Muscle layer of colon (tissue), 2 donors: ENCODE data around the gene CERS4.

Experiments used
- H3K27ac ChIP-seq: one replicate; pipeline ENCODE4 v1.7.0; 2013; ENCODE audit warnings: low read depth, mild to moderate bottlenecking, low read length, moderate library complexity
- H3K27me3 ChIP-seq, 2 donors: one replicate each; pipeline ENCODE4 v1.7.0; 2013; ENCODE audit warnings: low read length in 2 of 2, mild to moderate bottlenecking in 2 of 2; ENCODE audit not compliant: insufficient read depth in 2 of 2, control insufficient read depth in 1 of 2
- H3K36me3 ChIP-seq: one replicate; pipeline ENCODE4 v1.7.0; 2013; ENCODE audit warnings: mild to moderate bottlenecking, low read length; ENCODE audit not compliant: insufficient read depth
- H3K4me1 ChIP-seq: one replicate; pipeline ENCODE4 v1.7.0; 2013; ENCODE audit warnings: mild to moderate bottlenecking, low read length; ENCODE audit not compliant: insufficient read depth
- H3K4me3 ChIP-seq, 2 donors: one replicate each; pipeline ENCODE4 v1.7.0; 2013; ENCODE audit warnings: low read length in 2 of 2, low read depth in 1 of 2, mild to moderate bottlenecking in 1 of 2, moderate library complexity in 1 of 2
- H3K9ac ChIP-seq: one replicate; pipeline ENCODE4 v1.7.0; 2013; ENCODE audit warnings: low read length
- H3K9me3 ChIP-seq: one replicate; pipeline ENCODE4 v1.7.0; 2013; ENCODE audit warnings: mild to moderate bottlenecking, low read length
- donor health status: abdominal sarcoma.
- donor health status: Adenocarcinoma of cecum.

The CERS4 gene

DNA sequence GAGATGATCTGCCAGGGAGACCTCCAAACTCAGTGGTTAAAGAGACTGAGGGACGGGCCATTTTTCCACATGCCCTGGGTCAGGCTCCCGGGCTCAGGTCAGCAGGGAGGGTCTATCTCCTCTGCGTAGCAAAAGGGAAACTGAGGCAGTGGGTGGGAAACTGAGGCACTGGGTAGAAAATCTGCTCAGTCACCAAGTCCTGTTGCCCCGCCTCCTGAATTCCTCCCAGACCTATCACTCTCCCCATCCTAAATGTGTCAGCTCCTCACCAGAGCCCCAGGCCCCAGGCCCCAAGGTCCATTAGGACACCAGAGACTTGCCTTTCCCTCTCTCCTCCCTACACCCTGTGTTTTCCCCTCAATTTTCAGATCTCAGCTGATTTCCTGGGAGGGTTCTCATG, 96.6 kb downstream of the CERS4 start:
- Histone ChIP-seq H3K4me1 (peaks cover 19% of the 10 kb centered on the region), H3K9ac (no peak overlapping the region)

DNA sequence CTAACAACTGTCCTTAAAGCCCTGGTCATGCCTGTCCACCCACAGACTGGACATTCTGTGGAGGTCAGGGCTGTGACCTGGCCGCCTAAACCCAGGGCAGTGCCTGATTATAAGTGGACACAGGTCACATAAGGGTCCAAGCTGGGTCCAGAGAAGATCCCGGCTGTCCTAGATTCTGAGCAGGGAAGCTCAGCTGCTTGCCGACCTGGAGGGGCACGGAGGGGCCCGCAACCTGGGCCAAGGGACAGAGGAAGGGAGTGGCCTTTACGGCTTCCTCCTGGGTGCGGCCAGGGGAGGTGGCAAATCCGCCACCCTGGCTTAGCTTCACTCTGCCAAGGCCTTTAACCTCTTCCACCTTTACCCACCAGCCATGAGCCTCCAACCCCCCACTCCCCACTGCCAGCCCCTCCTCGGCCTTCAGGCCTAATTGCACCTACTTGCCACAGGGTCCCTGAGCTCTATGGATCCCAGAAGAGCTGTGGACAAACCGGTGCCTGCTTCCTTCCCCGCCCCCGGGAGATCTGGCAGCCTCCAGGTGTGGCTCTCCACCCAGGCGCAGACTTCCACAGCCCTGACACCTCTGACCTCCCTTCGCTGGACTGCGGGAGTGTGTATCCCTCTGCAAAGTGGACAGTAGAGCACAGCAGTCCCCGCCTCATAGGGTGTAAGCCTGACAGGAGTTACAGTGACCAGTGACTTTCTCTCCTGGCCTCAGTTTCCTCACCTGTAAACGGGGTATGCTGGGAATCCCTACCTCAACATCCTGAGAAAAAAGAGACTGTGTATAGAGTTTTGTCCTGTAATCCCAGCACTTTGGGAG, 97.3 kb downstream of the CERS4 start:
- peaks cover 19% of the 10 kb centered on the region for H3K4me1 ChIP-seq
- H3K36me3 ChIP-seq, result peaks cover 18% of the 10 kb centered on the region
- no peak overlapping the region for H3K9ac ChIP-seq
- H3K4me3 ChIP-seq, result no peak overlapping the region
- H3K27me3 ChIP-seq, result no peaks in the 10 kb centered on the region
- no peak overlapping the region for H3K27ac ChIP-seq
- no peaks in the 10 kb centered on the region for H3K9me3 ChIP-seq

More for the DNA sequence above, 96.6 kb downstream of the CERS4 start:
- Histone ChIP-seq H3K4me3 (no peak overlapping the region), H3K27me3 (no peaks in the 10 kb centered on the region), H3K9me3 (no peaks in the 10 kb centered on the region), H3K36me3 (peaks cover 12% of the 10 kb centered on the region), H3K27ac (no peak overlapping the region)

DNA sequence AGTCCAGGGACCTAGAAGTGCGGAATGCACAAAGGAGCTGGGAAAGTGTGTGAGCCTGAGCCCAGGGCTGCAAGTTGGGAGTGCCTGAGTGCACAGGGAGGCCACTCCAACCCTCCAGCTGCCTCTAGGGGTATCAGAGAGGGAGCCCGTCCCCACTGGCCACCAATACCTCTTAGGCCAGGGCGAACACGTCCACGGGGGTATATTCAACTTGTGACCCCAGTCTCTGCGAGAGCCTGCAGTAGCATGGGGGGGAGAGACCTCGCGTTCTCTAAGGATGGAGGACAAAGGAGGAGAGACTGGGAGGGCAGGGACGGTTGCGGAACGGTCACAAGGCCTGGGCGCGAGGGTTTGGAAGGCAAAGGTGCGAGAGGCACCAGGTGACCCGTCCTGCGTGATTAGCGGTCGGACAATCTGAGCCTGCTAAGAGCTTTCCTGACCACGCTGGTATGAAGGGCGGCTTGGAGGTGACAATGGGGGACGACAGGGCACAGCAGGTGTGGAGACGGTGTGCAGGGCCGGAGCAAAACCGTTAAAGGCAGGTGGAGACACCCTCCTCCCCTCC, 98.3 kb downstream of the CERS4 start:
- H3K36me3 ChIP-seq, result peaks cover 28% of the 10 kb centered on the region
- H3K4me3 ChIP-seq, result peak overlapping the region; percentile 56 to 77
- H3K4me1 ChIP-seq, result peaks cover 19% of the 10 kb centered on the region
- H3K27ac ChIP-seq, result peak overlapping the region; percentile 79
- H3K9ac ChIP-seq, result peak overlapping the region; percentile 42
- no peaks in the 10 kb centered on the region for H3K9me3 ChIP-seq
- no peaks in the 10 kb centered on the region for H3K27me3 ChIP-seq

GRCh38 chr19:8307965-8308866, 99.0 kb downstream of the CERS4 start, which contains the start of gene CD320:
CD320 (minus strand) TSS chr19:8308358; CDS start chr19:8308290, 68 bp downstream.
- peak within 1 kb of the TSS; percentile 79 for H3K27ac ChIP-seq
- peaks cover 19% of the 10 kb centered on the region for H3K4me1 ChIP-seq

DNA sequence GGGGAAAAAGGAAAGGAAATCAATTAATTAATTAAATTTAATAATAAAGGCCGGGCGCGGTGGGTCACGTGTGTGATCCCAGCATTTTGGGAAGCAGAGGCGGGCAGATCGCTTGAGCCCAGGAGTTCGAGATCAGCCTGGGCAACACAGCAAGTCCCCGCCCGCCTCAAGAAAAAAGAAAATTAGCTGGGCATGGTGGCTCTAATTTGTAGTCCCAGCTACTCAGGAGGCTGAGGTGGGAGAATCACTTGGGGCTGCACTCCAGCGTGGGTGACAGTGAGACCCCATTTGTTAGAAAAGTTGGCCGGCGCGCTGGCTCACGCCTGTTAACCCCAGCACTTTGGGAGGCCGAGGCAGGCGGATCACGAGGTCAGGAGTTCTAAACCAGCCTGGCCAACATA, 99.7 kb downstream of the CERS4 start:
- no peaks in the 10 kb centered on the region for H3K27me3 ChIP-seq
- H3K4me1 ChIP-seq, result peaks cover 19% of the 10 kb centered on the region
- H3K36me3 ChIP-seq, result peaks cover 32% of the 10 kb centered on the region
- no peaks in the 10 kb centered on the region for H3K9me3 ChIP-seq
- H3K4me3 ChIP-seq, result peak overlapping the region; percentile 56 to 77
- H3K9ac ChIP-seq, result no peak overlapping the region
- no peak overlapping the region for H3K27ac ChIP-seq

More at GRCh38 chr19:8307965-8308866, 99.0 kb downstream of the CERS4 start, which contains the start of gene CD320:
- Histone ChIP-seq H3K27me3 (no peaks in the 10 kb centered on the region), H3K9ac (peak within 1 kb of the TSS; percentile 42), H3K36me3 (peaks cover 32% of the 10 kb centered on the region), H3K4me3 (peak within 1 kb of the TSS; percentile 56 to 77), H3K9me3 (no peaks in the 10 kb centered on the region)

DNA sequence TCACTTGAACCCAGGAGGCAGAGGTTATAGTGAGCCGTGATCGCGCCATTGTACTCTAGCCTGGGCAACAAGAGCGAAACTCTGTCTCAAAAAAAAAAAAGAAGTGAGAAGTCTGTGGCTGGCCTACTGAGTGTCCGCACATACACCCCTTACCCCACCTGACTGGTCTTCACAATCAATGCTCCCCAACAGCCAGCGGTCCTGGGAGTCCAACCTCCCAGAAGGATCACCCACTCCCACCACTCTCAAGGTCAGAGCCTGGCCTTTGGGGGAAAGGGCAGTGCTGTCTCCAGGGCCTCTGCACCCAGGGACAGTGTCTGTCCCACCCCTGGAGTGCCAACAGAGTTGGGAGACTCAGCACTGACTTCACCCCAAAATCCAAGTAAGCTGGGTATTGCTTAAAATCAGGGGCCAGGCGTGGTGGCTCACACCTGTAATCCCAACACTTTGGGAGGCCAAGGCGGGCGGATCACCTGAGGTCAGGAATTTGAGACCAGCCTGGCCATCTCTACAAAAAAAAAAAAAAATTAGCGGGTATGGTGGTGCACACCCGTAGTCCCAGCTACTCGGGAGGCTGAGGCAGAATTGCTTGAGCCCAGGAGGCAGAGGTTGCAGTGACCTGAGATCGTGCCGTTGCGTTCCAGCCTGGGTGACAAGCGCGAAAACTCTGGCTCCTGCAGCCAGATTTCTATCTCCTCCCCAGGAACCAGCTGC, 101.3 kb downstream of the CERS4 start:
- Histone ChIP-seq H3K4me3 (no peak overlapping the region), H3K27me3 (no peaks in the 10 kb centered on the region), H3K27ac (no peak overlapping the region), H3K9ac (no peak overlapping the region), H3K4me1 (peaks cover 19% of the 10 kb centered on the region), H3K9me3 (no peaks in the 10 kb centered on the region), H3K36me3 (peaks cover 42% of the 10 kb centered on the region)

GRCh38 chr19:8311461-8312260, 102.5 kb downstream of the CERS4 start:
- no peak overlapping the region for H3K27ac ChIP-seq
- H3K4me1 ChIP-seq, result peaks cover 19% of the 10 kb centered on the region
- no peaks in the 10 kb centered on the region for H3K9me3 ChIP-seq
- peaks cover 49% of the 10 kb centered on the region for H3K36me3 ChIP-seq
- H3K9ac ChIP-seq, result no peak overlapping the region
- H3K4me3 ChIP-seq, result no peak overlapping the region
- H3K27me3 ChIP-seq, result no peaks in the 10 kb centered on the region
